ENCODE data around the gene TCF15. TPM values are rescaled to one million over a fixed set of nuclear protein-coding genes. Genes with fewer than 3 reads are reported as not detected.
A peak's percentile ranks its signal among the peaks of the same experiment; 100 is the strongest.

The TCF15 gene
- total and polyA plus RNA-seq, 11 donors: 5.8 to 18.0 (median 10.0) TPM

DNA sequence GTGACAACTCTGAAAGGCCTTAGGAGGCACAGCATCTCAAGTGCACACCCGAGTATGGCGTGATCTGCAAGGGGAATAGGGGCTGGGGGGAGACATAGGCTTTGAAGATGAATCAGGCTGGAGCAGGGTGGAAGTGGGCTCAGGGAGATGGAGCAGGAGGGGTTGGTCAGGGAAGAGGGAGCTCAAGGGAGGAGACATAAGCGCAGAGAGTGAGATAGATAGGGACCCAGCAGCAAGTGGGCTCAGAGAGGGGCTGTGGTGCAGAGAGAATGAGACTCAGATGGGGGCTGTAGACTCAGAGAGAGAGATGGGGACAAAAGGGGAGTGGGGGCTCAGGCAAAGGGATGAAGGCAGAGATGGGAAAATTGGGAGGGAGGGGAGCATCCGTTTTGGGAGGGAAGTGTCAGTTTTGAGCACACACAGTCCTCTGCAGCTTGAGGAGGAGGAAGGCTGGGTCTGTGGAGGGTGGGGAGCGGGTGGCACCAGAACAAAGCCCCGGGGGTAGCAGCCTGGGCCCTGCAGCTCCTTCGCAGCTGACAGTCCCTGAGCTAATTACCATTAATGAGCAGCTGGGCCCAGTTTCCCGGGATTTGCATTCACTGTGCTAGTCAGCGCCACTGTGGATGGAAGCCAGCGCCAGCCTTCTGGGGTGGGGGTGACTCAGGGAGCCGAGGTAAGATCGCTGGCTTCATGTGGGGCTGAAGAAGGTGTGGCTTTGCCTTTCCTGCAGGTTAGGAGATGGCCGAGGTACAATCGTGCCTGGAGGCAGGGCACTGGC lies 24.2 kb upstream of the TCF15 start:
- no peaks in the 10 kb centered on the region for H3K9me3 ChIP-seq
- H3K4me1 ChIP-seq: peaks cover 0 to 8% (median 0%) of the 10 kb centered on the region in 12 donors
- TF ChIP-seq, protein P1, sequence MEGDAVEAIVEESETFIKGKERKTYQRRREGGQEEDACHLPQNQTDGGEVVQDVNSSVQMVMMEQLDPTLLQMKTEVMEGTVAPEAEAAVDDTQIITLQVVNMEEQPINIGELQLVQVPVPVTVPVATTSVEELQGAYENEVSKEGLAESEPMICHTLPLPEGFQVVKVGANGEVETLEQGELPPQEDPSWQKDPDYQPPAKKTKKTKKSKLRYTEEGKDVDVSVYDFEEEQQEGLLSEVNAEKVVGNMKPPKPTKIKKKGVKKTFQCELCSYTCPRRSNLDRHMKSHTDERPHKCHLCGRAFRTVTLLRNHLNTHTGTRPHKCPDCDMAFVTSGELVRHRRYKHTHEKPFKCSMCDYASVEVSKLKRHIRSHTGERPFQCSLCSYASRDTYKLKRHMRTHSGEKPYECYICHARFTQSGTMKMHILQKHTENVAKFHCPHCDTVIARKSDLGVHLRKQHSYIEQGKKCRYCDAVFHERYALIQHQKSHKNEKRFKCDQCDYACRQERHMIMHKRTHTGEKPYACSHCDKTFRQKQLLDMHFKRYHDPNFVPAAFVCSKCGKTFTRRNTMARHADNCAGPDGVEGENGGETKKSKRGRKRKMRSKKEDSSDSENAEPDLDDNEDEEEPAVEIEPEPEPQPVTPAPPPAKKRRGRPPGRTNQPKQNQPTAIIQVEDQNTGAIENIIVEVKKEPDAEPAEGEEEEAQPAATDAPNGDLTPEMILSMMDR (IDR thresholded peaks at IDR 0.05): no peak
- TF ChIP-seq POLR2A (IDR thresholded peaks at IDR 0.05): no peak
- no peaks in the 10 kb centered on the region for H3K36me3 ChIP-seq
- H3K4me3 ChIP-seq: no peak overlapping the region
- no peaks in the 10 kb centered on the region for H3K27me3 ChIP-seq
- H3K27ac ChIP-seq: no peak overlapping the region
- ATAC-seq: peak in 1 of 4 donors; percentile 33
- no peak for DNase-seq
- WGBS, 4 donors: 70 to 81% (median 74%) methylated on average over 14 of the region's 14 CpGs
- intact Hi-C loops (cut with DNase I): no loop called here

DNA sequence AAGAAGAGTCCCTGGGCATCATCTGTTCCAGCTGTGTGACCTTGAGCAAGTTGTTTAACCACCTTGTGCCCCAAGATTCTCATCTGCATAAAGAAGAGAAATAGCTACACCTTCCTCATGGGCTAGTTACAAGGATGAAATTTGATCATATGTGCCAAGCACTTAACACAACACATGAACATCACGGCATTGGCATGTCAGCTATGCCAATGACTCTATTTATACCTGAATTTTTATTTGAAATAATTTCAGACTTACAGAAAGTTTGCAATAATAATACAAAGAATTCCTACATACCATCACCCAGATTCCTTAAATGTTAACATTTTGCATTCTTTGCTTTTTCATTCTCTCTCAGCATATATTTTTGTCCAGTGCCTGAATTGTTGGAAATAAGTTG lies 21.0 kb upstream of the TCF15 start:
- H3K9me3 ChIP-seq: peaks cover 0 to 2% (median 0%) of the 10 kb centered on the region in 12 donors
- TF ChIP-seq, protein P1 (IDR thresholded peaks at IDR 0.05): no peak
- no peak for TF ChIP-seq POLR2A (IDR thresholded peaks at IDR 0.05)
- intact Hi-C loops (cut with DNase I): no loop called here
- H3K27ac ChIP-seq: no peak overlapping the region
- no peak overlapping the region for H3K4me3 ChIP-seq
- no peaks in the 10 kb centered on the region for H3K36me3 ChIP-seq
- WGBS, 4 donors: 26 to 69% (median 51%) methylated on average over 1 of the region's 1 CpG
- H3K27me3 ChIP-seq: no peaks in the 10 kb centered on the region
- DNase-seq (no peak), ATAC-seq (no peak)
- peaks cover 0 to 8% (median 0%) of the 10 kb centered on the region in 12 donors for H3K4me1 ChIP-seq

DNA sequence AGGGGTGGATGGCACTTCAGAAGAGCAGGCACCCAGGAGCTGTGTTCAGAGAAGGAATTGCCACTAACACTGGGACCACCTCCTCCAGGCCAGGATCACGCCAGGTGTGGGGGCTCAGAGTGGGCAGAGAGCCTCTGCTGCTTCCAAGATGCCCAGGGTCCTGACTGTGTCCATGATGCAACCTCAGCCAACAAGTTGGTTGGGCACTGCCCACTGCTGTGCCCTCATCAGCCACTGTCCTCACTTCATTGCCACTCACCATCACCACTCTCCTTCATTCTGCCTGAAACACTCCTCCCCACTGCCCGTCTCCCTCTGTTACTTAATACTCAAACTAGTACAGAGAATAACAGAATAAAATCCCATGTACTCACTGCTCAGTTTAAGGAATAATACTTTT lies 16.5 kb upstream of the TCF15 start:
- no peak overlapping the region for H3K4me3 ChIP-seq
- H3K4me1 ChIP-seq: peaks cover 0 to 8% (median 0%) of the 10 kb centered on the region in 12 donors
- 90 to 92% (median 92%) methylated on average over 2 of the region's 2 CpGs for WGBS, 4 donors
- DNase-seq (no peak), ATAC-seq (no peak)
- H3K27ac ChIP-seq: no peak overlapping the region
- no peaks in the 10 kb centered on the region for H3K27me3 ChIP-seq
- peaks cover 0 to 8% (median 0%) of the 10 kb centered on the region in 12 donors for H3K9me3 ChIP-seq
- intact Hi-C loops (cut with DNase I): no loop called here
- TF ChIP-seq, protein P1 (IDR thresholded peaks at IDR 0.05): no peak
- TF ChIP-seq POLR2A (IDR thresholded peaks at IDR 0.05): no peak
- H3K36me3 ChIP-seq: no peaks in the 10 kb centered on the region

DNA sequence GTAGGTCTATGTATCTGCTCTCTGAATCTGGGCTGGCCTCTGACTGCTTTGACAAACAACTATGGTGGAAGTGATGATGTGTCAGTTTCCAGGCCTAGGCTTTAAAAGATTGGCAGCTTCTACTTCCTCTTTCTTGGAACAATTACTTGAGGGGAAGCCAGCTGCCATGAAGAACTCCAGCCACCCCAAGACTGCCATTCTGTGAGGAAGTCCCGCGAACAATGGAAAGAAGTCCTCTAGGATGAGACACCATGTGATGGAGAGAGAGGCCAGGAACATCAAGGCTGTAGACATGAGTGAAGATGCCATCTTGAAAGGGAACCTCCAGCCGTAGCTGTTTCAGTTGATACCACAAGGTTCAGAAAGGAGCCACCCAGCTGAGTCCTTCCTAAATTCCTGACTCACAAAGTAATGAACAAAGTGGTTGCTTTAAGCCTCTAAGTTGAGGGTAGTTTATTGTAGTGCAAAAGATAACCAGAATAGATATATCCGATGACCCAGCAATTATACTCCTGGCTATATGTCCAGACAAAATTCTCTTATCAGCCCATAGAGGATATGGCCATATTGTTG lies 15.3 kb upstream of the TCF15 start:
- ATAC-seq: peak in 1 of 4 donors; percentile 64
- Histone ChIP-seq H3K27ac (peak overlapping the region in 1 of 12 donors; percentile 58), H3K4me1 (peaks cover 0 to 8% (median 1%) of the 10 kb centered on the region in 12 donors)

More for the DNA sequence above, 15.3 kb upstream of the TCF15 start:
- DNase-seq: no peak
- H3K27me3 ChIP-seq: no peaks in the 10 kb centered on the region
- no peak overlapping the region for H3K4me3 ChIP-seq
- H3K9me3 ChIP-seq: peaks cover 0 to 8% (median 0%) of the 10 kb centered on the region in 12 donors
- intact Hi-C loops (cut with DNase I): loop anchor here in 1 of 10 donors (2.0 kb wide), 1 partner anchor 15 kb away; the partner anchor contains the start of gene TCF15
- H3K36me3 ChIP-seq: no peaks in the 10 kb centered on the region
- 72 to 82% (median 76%) methylated on average over 4 of the region's 4 CpGs for WGBS, 4 donors
- TF ChIP-seq, protein P1 (IDR thresholded peaks at IDR 0.05): no peak
- no peak for TF ChIP-seq POLR2A (IDR thresholded peaks at IDR 0.05)

Data from heart left ventricle (tissue), 16 donors.